ENCODE data around the gene PICK1.

PICK1 gene

GRCh38 chr22:38040953-38041759 is 16.0 kb upstream of the PICK1 start:
- TF ChIP-seq, protein P1, sequence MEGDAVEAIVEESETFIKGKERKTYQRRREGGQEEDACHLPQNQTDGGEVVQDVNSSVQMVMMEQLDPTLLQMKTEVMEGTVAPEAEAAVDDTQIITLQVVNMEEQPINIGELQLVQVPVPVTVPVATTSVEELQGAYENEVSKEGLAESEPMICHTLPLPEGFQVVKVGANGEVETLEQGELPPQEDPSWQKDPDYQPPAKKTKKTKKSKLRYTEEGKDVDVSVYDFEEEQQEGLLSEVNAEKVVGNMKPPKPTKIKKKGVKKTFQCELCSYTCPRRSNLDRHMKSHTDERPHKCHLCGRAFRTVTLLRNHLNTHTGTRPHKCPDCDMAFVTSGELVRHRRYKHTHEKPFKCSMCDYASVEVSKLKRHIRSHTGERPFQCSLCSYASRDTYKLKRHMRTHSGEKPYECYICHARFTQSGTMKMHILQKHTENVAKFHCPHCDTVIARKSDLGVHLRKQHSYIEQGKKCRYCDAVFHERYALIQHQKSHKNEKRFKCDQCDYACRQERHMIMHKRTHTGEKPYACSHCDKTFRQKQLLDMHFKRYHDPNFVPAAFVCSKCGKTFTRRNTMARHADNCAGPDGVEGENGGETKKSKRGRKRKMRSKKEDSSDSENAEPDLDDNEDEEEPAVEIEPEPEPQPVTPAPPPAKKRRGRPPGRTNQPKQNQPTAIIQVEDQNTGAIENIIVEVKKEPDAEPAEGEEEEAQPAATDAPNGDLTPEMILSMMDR (IDR thresholded peaks at IDR 0.05), result no peak

- TF ChIP-seq, protein P1 (IDR thresholded peaks at IDR 0.05), result no peak
Measured at GRCh38 chr22:38041760-38042487, 15.3 kb upstream of the PICK1 start.

DNA sequence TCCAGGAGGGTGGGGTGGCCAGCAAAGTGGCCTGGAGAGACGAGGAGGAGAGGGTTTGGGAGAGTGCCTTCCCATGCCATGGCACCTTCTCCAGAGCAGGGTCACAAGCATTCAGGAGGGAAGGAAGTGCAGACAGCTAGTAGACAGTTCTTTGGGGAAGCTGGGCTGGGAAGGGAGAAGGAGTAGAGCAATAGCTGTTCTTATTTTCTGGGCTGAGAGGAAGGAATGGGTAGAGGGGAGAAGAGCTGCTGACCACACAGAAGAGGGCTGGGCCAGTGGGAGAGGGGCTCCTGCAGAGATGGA is 14.8 kb upstream of the PICK1 start:
- TF ChIP-seq, protein P1 (IDR thresholded peaks at IDR 0.05), result no peak

DNA sequence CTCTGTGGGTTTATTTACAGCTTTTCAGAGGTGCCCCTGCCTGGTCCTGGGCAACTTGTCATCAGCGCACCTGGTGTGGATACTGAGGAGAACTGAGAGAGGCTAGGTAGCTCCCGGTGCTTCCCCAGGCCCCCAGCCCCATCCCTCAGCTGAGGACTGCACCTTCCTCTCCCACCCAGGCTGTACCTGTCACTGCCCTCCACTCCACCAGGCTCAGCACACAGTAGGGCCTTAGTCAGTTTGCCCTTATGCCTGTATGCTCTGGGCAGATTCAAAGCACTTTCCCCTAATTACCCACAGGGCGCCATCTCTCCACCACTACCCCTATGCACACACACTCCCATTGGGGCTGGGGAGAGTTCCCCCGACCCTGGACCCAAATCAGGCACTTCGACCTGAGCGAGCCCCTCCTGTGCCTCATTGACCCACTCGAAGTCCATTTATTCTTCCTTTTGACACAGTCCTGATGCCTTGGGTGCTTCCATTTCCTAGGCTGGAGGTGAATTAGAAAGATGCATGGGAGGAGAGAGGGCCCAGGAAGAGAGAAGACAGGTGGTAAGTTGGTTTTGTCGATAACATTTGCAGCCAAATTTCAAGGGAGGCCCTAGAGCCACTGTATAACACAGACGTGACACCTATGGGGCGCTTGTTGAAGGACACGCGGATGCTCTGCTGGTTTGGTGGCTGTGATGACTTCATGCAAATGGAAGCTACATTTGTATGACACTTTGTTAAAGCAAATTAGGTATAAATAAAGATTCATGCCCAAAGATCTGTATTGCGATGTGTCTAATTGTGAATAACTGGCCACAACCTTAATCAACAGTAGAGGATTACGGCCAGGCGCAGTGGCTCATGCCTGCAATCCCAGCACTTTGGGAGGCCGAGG is 13.8 kb upstream of the PICK1 start:
- TF ChIP-seq, protein P1 (IDR thresholded peaks at IDR 0.05), result no peak

DNA sequence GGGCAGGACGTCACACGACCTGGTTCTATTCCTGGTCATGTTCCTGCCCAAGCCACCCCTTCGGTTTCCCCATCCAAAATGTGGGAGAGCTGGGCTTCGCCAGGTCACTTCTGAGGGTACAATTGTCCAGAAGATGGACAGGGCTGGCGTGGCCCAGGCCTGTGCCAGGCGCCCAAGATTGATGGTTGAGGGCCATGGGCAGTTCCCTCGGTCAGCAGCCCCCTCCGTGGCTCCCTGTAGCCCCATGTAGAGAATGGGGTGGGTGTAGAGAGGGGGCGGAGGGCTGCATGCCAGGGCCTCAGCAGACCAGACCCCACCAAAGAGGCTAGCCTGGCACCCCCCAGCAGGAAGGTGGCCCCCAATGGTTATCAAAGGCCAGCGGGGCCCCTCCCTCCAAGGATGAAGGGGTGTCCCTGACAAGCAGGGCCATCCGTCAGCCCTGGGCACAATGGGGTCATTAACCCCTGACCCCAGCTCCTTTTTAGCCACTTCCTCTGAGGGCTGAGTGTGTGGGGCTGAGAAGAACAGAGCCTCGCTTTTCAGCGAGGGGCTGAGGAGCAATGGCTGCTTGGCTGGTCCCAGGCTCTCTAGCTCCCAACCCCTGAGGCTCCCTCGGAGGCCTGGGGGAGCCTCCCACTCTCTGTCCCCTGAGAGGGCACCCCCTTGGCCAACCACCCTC is 11.0 kb upstream of the PICK1 start:
- TF ChIP-seq, protein P1 (IDR thresholded peaks at IDR 0.05), result no peak

DNA sequence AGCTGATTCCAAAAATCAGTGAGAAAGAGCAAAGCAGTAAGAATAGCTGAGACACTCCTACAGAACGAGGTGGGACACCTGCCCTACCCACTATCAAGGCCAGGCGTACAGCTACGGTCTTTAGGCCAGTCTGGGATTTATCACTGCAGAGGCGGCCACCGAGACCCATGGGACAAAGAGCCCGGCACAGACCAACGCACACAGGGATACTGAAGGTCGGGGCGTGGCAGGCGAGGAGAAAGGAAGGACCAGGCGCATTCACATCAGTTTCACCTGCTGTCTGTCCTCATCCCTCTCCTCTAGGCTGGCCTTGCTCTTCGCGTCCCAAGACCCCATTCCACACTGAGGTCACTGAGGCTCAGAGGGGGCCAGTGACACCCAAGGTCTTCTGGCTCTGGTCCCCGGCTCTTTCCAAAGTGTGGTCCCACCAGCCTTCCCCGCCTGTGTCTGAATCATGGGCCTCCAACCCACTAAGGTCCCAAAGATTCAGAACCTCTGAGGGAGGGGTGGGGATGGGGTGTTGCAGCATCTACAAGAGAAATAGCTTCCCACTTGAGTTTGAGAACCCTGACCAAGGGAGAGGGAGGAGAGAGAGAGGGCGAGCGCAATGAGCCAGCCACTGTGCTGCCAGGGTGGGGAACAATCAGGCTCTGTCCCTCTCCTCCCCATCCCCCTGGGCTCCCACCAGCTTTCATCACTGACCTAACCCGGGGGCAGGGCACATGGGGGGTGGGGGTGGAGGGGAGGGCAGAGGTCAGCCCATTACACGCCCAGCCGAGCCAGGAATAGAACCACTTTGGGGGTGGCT is 7.2 kb upstream of the PICK1 start:
- TF ChIP-seq, protein P1 (IDR thresholded peaks at IDR 0.05), result no peak

Data from LNCAP (cell line).